GM20431 (cell line): ENCODE results near the gene GPATCH2.

Experiments used
- in situ Hi-C: fragments of 300-500 bp; cut with MseI, MboI; formaldehyde crosslinking; loops from one replicate; pipeline ENCODE4 v1.15.0; 2020; ENCODE audit warnings: low sequenced_read_pairs; ENCODE audit not compliant: unreplicated experiment

Gene GPATCH2

DNA sequence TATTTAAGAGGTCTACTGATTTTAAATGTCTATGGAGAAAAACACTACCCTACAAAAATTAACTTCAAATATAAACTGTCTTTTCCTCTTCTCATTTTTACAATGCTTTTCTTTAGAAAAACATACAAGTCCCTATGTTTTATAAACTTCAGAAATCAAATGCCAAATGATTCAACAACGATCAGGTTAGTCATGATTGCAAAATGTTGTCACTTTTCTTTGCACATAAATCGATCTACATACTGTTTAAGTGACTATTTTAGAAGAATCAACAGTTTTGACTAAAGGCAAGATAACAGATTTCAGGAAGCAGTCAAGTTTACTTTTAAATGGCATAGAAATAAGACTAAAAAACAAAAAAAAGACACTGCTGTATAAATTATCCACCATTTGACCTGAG lies 168.7 kb downstream of the GPATCH2 start:
- in situ Hi-C loops = no loop called here

DNA sequence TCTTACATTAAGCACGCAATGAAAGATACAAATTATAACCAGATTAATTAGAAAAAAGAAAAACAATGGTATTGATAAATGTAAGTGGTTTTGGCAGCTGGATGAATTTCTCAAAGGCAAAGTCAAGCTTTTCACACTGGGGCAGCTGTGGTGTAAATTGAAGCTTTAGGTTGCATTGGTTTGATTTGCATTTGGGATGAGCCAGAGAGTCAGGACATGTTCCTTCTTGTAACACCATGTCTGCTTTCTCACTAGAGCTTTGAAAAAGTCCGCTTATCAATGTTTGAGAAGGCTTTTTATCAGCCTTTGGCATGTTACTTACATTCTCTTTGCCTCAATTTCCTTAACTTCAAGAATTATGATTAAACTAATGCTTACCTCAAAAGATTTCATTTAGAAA lies 173.9 kb downstream of the GPATCH2 start:
- in situ Hi-C loops = no loop called here

DNA sequence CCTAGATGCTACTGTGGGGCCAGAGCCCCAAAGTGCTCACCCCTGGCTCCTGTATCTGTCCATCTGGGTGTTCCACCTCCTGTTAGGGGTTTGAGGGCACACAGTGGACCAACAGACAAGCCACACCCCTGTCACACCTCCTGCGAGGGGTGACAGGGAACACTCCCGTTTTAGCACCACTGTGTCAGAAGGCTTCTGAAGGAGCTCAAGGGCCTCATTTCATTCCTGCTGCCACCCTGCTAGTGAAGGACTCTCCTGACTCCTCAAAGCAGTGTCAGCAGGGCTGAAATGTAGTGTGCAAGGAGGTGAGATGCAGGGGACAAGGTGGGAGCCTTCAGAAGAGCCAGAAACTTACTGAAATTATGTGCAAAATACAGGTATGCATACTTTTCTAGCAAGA lies 174.6 kb downstream of the GPATCH2 start:
- in situ Hi-C loops = no loop called here

DNA sequence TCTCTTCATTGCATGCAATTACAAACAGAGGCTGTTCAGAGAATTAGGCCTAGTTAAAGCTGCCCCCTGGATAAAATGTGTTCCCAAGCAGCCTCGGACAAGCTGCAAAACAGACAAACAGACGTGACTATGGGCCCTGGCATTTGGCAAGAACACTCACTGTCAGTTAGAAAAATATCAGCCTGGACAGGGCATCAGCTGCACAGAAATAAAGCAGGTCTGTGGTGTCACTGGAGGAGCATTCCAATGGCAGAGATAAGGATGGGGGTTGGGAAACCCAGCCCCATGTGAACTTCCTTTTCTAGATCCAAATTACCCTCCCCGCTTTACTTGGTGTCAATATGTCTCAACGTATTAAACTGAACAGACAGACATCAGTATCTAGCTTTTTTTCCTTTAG lies 177.1 kb downstream of the GPATCH2 start:
- in situ Hi-C loops = no loop called here

DNA sequence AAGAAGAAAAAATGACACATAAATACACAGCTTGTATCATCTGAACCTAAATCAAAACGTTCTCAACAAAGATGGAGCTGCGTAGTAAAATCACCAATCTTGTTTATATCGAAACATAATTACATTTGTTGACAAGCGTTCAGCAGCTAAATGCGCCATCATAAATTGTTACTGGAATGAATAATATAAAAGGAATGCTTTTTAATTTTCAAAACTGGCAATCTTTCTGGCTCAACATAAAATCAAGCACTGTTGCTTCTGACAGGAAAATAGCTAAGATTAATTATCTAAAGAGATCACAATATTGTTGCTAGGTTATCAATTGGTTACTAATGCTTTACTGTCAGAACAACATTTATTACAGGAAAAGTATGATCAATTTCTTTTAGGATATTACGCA lies 181.5 kb downstream of the GPATCH2 start:
- in situ Hi-C loops = no loop called here

DNA sequence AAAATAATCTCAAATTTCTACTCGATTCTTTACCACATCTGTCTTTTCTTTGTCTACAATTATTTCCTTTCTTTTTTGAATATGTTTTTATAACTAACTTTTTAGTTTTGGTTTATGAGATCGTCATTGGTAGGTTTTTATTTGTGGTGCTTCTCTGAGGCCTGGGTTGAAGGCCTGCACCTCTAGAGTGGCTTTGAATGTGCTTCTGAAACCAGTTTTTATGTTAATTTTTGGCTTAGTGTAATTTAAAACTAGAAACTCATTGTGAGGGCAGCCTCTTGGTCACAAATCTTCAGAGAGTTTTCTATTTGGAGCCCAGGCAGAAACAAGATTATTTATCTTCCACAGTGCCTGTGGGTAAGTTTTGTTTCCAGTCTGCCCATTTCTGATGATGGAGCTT lies 187.0 kb downstream of the GPATCH2 start:
- in situ Hi-C loops = no loop called here

DNA sequence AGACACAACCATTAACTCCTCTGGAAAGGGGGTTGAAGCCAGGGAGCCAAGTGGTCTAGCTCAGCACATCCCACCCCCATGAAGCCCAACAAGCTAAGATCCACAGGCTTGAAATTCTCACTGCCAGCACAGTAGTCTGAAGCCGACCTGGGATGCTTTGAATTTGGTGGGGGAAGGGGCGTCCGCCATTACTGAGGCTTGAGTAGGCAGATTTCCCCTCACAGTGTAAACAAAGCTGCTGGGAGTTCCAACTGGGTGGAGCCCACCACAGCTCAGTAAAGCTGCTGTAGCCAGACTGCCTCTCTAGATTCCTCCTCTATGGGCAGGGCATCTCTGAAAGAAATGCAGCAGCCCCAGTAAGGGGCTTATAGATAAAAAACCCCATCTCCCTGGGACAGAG lies 193.5 kb downstream of the GPATCH2 start:
- in situ Hi-C loops = no loop called here

DNA sequence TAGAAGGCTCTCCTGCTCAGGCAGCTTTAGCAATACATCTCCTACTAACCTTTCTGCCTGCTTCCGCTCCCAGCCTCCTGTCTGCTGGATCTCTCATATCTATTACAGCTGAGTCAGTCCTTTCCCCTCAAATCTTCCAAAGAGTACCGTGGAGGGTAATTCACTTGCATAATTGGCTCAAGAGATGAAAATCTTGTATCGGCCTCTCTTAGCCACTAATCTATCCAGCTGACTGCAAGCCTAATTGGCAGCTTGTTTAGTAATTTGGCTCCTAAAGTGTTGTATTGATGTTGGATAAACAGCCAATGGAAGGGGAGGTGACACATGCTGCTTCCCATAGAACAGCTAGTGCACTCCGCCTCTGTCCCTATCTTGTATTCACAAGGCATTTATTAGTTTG lies 195.7 kb downstream of the GPATCH2 start:
- in situ Hi-C loops = no loop called here

DNA sequence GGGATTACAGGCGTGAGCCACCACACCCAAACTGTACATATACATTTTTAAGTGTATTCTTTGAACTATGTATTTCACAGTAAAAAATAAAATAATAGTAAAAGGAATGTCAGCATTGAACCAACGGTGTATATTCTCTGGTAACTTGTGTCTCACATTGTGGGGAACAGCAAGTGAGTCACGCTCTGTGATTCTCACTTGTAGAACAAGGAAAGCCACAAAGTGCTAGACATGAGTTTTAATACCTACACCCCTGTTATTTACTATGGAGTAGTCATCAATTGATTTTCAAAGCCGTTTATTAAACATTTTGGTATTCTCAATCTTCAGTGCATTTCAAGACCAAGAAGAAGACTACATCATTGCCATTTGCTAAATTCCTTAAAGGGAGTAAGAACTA lies 197.2 kb downstream of the GPATCH2 start:
- in situ Hi-C loops = no loop called here

DNA sequence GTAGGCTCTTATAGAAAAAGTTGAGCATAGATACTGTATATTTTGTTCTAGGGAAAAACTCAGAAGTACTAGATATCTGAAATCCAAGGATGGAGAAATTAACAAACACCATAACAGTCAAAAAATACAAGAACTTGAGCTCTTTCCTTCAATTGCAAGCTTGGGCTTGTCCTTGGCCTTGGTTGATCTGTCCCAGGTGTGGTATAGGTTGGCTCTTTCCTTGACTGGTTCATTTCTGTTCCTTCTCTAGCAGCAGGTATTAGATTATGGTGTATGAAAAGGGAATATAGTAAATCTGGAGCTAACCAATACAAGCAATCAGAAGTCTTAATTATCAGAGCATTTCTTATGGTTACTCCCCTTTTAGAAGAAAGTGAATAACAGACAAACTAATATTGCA lies 198.6 kb downstream of the GPATCH2 start:
- in situ Hi-C loops = no loop called here

DNA sequence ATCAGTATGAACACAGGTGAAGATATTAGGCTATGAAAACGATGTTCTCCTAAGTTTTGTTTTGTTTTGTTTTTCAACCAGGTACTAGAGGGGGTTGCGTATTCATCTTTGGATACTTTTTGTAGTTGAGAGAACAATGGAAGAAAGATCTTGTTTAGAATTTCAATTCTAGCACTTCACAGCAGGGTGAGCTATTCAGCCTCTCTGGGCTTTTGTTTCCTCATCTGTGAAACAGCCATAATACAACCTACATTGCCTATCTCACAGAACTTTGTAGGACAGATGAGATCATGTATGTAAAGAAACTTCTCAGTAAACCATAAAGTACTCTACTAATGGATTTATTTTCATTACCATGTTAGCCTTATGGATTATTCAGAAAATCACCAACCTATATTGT lies 199.5 kb downstream of the GPATCH2 start:
- in situ Hi-C loops = no loop called here

DNA sequence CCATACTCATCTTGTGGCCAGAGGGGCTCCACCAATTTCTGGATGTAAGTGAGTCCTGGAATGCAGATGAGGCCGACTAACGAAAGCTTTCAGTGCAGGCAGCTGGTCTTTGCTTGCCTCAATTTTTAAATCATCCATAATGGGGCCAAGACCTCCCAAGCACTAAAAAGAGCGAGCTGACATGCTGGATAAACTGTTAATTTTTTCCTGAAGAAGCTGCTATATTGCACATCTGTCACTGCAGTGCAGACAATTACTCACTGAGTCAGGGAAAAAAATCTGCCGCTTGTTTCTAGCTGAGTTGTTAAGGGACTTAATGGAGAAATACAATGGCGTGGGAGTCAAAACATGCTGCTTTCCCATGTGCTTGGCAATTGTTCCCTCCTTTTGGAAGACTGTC lies 205.5 kb downstream of the GPATCH2 start:
- in situ Hi-C loops = no loop called here

DNA sequence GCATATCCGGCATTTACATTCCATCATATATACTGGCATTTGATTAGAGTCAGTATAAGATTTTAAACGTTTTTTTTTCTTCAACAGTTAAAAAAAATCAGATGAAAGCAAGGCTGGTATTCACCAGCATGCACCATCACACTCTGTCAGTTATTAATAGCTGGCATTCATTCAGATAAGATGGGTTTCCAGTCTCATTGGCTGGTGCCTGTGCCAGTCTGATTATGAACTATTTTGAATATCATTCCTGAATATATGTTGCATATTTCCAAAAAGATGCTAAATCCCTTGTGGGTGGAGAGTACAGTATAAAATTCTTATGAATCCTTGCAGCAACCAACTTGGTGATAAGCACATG lies 211.7 kb downstream of the GPATCH2 start:
- in situ Hi-C loops = no loop called here

DNA sequence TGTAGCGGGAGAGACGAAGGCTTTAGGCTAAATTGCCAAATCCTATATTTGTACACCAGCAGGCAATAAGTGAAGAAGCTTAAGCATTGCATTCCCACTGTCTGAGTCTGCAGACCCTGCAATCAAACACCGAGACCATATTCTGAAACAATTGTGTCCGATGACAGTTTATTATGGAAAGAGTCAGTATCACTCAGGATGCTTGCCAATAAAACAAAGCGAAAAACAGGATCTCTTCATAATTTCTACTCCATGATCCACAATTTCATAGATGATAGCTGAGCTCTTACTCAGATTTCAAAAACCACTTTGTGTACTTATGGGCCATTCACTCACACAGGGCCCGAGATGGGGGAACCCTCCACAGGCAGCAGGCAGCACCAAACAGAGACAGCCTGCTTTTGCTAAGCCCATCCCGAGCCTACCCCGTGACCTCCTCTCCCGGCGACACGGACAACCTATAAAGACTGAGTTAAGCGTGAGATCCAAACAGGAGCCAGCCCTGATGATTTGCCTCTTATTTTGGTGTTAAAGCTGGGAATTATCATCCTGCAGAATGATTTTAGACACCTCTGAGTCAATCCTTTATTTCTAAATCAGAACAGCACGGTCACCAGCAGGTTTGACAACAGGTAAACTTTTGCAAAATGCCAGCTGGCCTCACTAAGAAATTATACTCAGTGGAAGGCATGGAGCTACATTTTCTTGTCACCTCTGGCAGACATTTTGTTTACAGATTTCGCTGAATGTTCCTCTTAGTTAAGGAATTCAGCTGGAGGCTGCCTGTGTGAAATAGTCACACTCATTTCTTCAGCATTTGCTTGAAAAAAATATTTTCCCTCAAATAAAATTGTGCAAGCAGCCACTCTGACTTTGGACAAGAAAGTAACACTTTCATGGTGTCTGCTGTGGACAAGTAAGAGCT lies 212.4 kb downstream of the GPATCH2 start:
- in situ Hi-C loops = no loop called here

DNA sequence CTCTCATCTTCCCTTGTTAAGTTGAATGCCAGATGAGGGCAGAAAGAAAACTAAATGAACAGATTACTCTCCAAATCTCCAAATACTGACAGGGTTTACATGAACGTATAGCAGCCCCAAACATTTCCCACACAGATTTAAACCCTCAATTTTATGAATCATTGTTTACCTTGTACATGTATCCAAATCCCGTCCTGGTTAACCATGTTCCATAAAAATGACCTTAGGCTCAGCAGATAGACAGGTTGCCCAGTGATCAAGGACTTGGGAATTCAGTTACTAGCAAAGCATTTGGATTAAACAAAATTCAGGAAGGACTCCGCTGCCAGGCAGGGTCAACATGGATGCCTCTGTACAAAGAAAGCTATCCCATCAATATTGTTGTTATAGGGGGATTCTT lies 213.5 kb downstream of the GPATCH2 start:
- in situ Hi-C loops = no loop called here

DNA sequence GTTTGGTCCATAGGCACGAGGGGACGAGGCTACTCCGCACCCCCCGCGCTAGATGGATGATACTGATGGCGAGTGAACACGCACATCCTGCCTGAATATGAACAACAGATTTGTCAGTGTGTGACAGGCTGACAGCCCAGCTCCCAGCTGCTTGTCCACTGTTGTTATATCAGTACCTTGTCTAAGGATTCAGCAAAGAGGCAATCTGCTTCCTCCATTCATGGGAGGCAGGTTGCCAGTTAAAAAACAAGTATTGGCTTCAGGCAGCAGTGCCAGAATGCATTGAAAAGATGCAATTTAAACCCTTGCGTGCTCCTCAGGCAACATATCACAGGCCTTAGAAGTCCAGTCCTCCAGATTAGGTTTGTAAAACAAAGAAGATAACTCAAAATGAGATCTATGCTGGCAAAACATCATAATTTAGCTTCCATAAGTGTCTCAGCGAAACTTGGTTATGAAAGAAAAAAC lies 223.3 kb downstream of the GPATCH2 start:
- in situ Hi-C loops = no loop called here

DNA sequence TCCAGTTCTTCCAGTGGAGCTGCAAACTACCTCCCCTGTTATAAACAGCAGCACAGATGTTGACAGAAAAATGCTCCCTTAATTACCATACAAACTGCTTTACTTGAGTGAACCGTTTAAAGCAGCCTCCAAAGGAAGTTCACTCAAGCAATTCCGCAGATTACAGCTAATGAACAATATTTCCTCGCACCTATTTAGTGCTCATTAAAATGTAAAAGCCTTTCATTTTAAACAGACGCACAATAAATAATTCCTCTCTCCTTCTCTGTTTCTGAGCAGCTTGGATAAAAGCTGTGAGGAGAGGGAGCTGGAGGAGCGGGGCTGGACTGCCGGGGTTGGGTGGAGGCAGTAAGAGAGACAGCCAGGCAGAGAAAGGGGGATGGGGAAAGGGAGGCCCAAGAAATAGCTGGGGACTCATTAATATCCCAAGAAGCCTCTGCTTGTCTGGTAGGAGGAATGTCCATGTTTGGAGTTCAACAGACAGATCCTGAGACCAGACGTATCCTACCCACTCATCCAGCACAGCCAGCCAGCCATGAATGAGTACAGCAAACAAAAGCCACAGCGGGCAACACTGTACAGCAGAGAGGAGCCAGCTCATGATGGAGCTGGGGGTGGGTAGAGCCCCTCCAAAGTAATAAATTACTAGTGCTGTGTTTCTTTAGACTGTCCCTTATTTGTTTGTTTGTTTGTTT lies 227.7 kb downstream of the GPATCH2 start:
- in situ Hi-C loops = no loop called here

DNA sequence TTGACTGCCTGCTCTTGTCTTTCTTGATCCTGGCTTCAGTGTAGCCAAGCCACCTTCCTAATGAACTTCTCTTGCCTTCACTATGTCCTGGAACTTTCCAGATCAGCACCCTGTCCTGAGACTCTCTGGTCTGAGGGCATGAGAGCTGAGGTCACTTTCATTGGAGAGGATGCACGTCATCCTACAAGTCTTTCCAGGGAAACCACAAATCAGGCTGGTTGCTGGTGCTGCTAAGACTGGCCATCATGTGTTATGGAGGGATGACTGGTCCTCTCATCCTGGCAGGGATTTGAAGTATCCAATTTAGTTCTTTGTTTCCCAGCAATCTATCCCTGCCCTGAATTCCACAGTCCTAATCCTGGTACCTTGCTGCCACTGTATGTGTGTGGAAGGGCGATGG lies 228.6 kb downstream of the GPATCH2 start:
- in situ Hi-C loops = no loop called here

DNA sequence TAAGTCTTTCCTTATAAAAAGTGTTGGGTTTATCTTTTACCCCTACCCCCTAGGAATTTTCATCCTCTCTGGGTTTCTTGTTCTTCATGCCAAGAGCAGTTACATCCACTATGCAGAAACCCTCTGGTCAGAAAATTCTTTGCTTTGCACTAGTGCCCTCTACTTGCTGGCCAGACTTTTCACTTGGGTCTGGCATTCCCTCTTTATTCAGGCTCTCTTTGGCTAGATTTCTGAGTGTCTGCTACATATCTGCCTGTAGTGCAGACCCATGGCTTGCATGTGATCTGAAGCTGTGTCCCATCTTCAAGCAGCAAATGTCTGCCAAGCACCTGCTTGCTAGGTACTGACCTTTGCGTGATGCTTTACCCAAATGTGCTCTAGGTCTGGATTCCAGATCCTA lies 237.0 kb downstream of the GPATCH2 start:
- in situ Hi-C loops = no loop called here

DNA sequence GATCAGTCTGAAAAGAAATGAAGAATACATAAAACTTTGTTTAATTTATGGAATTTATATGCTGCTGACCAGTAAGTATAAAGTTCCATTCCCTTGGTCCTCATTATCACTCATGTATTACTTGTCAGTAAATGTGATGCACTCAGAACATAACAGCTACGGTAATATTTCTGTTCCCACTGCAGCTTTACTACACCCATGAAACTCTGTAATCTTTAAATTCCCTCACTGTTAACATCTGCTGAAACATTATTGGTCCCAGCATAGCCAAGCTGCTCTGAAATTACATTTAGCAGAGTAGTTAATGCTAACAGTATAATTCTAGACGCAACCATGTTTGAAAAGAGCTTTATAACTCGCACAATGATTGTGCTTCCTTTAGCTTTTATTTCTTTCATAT lies 238.4 kb downstream of the GPATCH2 start:
- in situ Hi-C loops = no loop called here

DNA sequence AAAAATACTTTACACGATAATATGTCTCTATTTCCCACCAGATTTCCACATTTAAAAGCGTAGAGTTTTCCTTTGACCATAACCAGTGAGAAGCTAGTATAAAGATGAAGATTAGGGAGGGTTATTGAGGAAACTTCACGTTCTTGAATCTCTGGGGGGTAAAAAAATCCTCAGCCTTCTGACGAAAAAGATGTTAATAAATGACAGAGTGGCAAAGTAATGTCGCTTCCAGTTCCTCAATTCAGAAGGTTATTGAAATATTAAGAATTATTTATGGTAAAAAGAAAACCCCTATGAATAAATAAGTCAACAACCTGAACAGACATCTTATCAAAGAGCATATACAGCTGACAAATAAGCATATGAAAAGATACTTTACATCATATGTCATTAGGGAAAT lies 241.0 kb downstream of the GPATCH2 start:
- in situ Hi-C loops = no loop called here
